HG03469 (cell line): ENCODE data around the gene PDGFRB.

Experiments
- ATAC-seq: cut with Tn5 transposase; IDR thresholded peaks from one replicate; pipeline ENCODE4 v1.9.1; 2021; ENCODE audit warnings: mild to moderate bottlenecking, moderate library complexity, moderate number of reproducible peaks; ENCODE audit not compliant: unreplicated experiment

The PDGFRB gene

GRCh38 chr5:150147670-150148069 lies 8.0 kb downstream of the PDGFRB start:
- no peak for ATAC-seq

GRCh38 chr5:150146862-150147601 lies 8.6 kb downstream of the PDGFRB start:
- no peak for ATAC-seq

GRCh38 chr5:150146235-150146634 lies 9.4 kb downstream of the PDGFRB start:
- no peak for ATAC-seq

- no peak for ATAC-seq
Observed at GRCh38 chr5:150144879-150145278, 10.8 kb downstream of the PDGFRB start.

- no peak for ATAC-seq
Observed at GRCh38 chr5:150144246-150144801, 11.3 kb downstream of the PDGFRB start.

- no peak for ATAC-seq
Observed at GRCh38 chr5:150143350-150144245, 12.0 kb downstream of the PDGFRB start.

GRCh38 chr5:150142959-150143349 lies 12.7 kb downstream of the PDGFRB start:
- ATAC-seq: no peak

GRCh38 chr5:150142185-150142958 lies 13.3 kb downstream of the PDGFRB start:
- ATAC-seq: no peak

- no peak for ATAC-seq
Observed at GRCh38 chr5:150141544-150142184, 14.0 kb downstream of the PDGFRB start.

GRCh38 chr5:150140830-150141229 lies 14.8 kb downstream of the PDGFRB start:
- no peak for ATAC-seq

GRCh38 chr5:150139334-150139733 lies 16.3 kb downstream of the PDGFRB start:
- no peak for ATAC-seq

- no peak for ATAC-seq
Observed at GRCh38 chr5:150138551-150139265, 16.9 kb downstream of the PDGFRB start.

- no peak for ATAC-seq
Observed at GRCh38 chr5:150137997-150138396, 17.6 kb downstream of the PDGFRB start.

- no peak for ATAC-seq
Observed at GRCh38 chr5:150137168-150137957, 18.3 kb downstream of the PDGFRB start.

GRCh38 chr5:150136305-150137167 lies 19.1 kb downstream of the PDGFRB start:
- ATAC-seq: no peak

- no peak for ATAC-seq
Observed at GRCh38 chr5:150135557-150136304, 19.9 kb downstream of the PDGFRB start.

GRCh38 chr5:150134198-150134588 lies 21.5 kb downstream of the PDGFRB start:
- no peak for ATAC-seq
